ENCODE data around the gene CMPK1.

CMPK1 gene

DNA sequence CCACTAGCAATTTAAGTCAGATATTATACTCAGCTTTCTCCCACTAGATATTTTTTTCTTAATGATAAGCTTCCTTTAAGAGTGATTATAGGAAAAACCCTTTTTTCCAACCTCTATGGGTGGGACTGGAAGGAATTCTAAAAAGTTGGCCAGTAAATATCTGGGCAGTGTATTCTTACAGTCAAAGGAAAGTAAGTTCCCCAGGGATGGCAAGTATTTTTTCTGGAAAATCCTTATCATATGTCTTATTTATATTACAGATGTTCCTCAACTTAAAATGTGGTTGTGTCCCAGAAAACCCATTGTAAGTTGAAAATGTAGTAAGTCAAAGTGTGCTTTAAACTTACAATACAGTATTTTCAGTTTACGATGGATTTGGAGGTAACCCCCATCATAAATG is 29.2 kb downstream of the CMPK1 start:
- no peak overlapping the region for H3K9ac ChIP-seq (ENCODE audit: low read length)
- no peak overlapping the region for H3K4me2 ChIP-seq (ENCODE audit: low read length)
- H3K27me3 ChIP-seq (ENCODE audit: low read depth, low read length): no peaks in the 10 kb centered on the region
- TF ChIP-seq, protein P1, sequence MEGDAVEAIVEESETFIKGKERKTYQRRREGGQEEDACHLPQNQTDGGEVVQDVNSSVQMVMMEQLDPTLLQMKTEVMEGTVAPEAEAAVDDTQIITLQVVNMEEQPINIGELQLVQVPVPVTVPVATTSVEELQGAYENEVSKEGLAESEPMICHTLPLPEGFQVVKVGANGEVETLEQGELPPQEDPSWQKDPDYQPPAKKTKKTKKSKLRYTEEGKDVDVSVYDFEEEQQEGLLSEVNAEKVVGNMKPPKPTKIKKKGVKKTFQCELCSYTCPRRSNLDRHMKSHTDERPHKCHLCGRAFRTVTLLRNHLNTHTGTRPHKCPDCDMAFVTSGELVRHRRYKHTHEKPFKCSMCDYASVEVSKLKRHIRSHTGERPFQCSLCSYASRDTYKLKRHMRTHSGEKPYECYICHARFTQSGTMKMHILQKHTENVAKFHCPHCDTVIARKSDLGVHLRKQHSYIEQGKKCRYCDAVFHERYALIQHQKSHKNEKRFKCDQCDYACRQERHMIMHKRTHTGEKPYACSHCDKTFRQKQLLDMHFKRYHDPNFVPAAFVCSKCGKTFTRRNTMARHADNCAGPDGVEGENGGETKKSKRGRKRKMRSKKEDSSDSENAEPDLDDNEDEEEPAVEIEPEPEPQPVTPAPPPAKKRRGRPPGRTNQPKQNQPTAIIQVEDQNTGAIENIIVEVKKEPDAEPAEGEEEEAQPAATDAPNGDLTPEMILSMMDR (IDR thresholded peaks at IDR 0.05; ENCODE audit: low read depth, low read length): no peak
- TF ChIP-seq EZH2phosphoT487 (IDR thresholded peaks at IDR 0.05; ENCODE audit: low read depth): no peak
- no peak overlapping the region for H3K4me3 ChIP-seq (ENCODE audit: low read length)
- H4K20me1 ChIP-seq (ENCODE audit: insufficient read depth, low read length): no peaks in the 10 kb centered on the region
- H3K9me3 ChIP-seq (ENCODE audit: insufficient read depth, low read length): no peaks in the 10 kb centered on the region
- H3K4me1 ChIP-seq (ENCODE audit: low read length): no peaks in the 10 kb centered on the region
- peaks cover 21% of the 10 kb centered on the region for H3K79me2 ChIP-seq (ENCODE audit: low read length)
- H2AFZ ChIP-seq (ENCODE audit: low read depth, low read length): no peak overlapping the region
- H3K36me3 ChIP-seq (replicated peaks; ENCODE audit: low read depth, low read length): no peaks in the 10 kb centered on the region
- no peak overlapping the region for H3K27ac ChIP-seq (ENCODE audit: low read length)

DNA sequence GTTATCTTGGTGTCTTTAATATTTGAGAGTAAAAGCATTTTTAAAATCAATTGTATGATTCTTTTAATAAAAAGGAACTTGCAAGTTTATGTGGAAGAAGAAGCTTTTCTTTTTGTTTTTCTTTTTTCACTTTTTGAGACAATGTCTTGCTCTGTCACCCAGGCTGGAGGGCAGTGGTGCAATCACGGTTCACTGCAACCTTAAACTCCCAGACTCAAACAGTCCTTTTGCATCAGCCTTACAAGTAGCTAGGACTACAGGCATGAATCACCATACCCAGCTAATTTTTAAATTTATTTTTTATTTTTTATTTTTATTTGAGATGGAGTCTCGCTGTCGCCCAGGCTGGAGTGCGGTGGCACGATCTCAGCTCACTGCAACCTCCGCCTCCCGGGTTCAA is 34.1 kb downstream of the CMPK1 start:
- Histone ChIP-seq H3K9me3 (ENCODE audit: insufficient read depth, low read length) (no peaks in the 10 kb centered on the region), H3K27me3 (ENCODE audit: low read depth, low read length) (no peaks in the 10 kb centered on the region), H3K9ac (ENCODE audit: low read length) (no peak overlapping the region), H3K36me3 (replicated peaks; ENCODE audit: low read depth, low read length) (peaks cover 3% of the 10 kb centered on the region), H3K4me3 (ENCODE audit: low read length) (no peak overlapping the region), H3K4me2 (ENCODE audit: low read length) (no peak overlapping the region), H3K27ac (ENCODE audit: low read length) (no peak overlapping the region), H3K4me1 (ENCODE audit: low read length) (no peaks in the 10 kb centered on the region), H4K20me1 (ENCODE audit: insufficient read depth, low read length) (no peaks in the 10 kb centered on the region), H2AFZ (ENCODE audit: low read depth, low read length) (no peak overlapping the region), H3K79me2 (ENCODE audit: low read length) (0 out of 2 replicates have a peak, but pooled peaks cover 3% of the 10 kb centered on the region)
- TF ChIP-seq, protein P1 (IDR thresholded peaks at IDR 0.05; ENCODE audit: low read depth, low read length): no peak

DNA sequence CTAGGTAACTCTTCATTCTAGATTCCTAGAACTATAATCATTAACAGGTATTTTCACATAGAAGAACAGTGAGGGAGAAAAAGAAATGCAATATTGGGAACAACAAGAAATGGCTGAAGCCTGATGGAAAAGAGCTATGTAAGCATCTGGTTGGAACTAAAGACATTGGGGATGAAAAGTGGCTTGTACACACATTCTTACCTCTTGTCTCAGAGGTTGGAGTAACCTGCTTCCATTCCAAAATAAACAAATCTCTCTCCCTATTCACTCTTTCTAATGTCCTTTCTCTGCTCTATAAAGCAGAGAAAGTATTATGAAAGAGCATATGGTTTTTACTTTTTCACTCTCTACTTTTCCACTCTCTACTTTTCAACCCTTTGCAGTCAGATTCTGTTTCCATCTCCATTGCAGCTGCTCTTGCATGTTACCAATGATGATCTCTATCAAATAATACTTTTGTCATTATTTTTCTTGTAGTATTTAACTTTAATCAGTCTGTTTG is 37.5 kb downstream of the CMPK1 start:
- Histone ChIP-seq H4K20me1 (ENCODE audit: insufficient read depth, low read length) (no peaks in the 10 kb centered on the region), H3K27ac (ENCODE audit: low read length) (no peak overlapping the region), H3K36me3 (replicated peaks; ENCODE audit: low read depth, low read length) (peaks cover 3% of the 10 kb centered on the region), H3K79me2 (ENCODE audit: low read length) (no peaks in the 10 kb centered on the region), H3K4me3 (ENCODE audit: low read length) (no peak overlapping the region), H3K4me1 (ENCODE audit: low read length) (no peaks in the 10 kb centered on the region), H2AFZ (ENCODE audit: low read depth, low read length) (no peak overlapping the region), H3K4me2 (ENCODE audit: low read length) (no peak overlapping the region), H3K27me3 (ENCODE audit: low read depth, low read length) (no peaks in the 10 kb centered on the region), H3K9me3 (ENCODE audit: insufficient read depth, low read length) (no peaks in the 10 kb centered on the region), H3K9ac (ENCODE audit: low read length) (no peak overlapping the region)
- TF ChIP-seq, protein P1 (IDR thresholded peaks at IDR 0.05; ENCODE audit: low read depth, low read length): no peak
- TF ChIP-seq EZH2phosphoT487 (IDR thresholded peaks at IDR 0.05; ENCODE audit: low read depth): no peak

DNA sequence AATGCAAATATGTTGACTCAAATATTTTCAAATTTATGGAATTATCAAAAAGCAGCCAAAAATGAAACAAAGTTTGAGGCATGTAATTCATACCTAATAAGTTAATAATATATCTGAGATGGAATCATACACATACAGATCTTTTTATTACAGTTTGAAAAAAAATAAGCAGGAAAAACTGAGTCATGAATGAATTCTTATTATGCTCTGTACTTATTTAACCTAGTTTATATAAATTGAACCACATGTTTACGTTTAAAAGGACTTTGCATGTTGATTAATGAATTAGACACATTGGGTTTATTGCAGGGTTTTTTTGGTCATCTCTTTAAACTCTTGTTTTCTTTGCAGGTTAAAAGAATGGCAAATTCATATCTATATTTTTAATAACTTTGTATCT is 40.9 kb downstream of the CMPK1 start:
- Histone ChIP-seq H3K27ac (ENCODE audit: low read length) (no peak overlapping the region), H4K20me1 (ENCODE audit: insufficient read depth, low read length) (no peaks in the 10 kb centered on the region), H3K27me3 (ENCODE audit: low read depth, low read length) (no peaks in the 10 kb centered on the region), H3K79me2 (ENCODE audit: low read length) (no peaks in the 10 kb centered on the region), H2AFZ (ENCODE audit: low read depth, low read length) (no peak overlapping the region), H3K9ac (ENCODE audit: low read length) (no peak overlapping the region), H3K4me2 (ENCODE audit: low read length) (no peak overlapping the region), H3K36me3 (replicated peaks; ENCODE audit: low read depth, low read length) (no peaks in the 10 kb centered on the region), H3K4me3 (ENCODE audit: low read length) (no peak overlapping the region), H3K4me1 (ENCODE audit: low read length) (no peaks in the 10 kb centered on the region), H3K9me3 (ENCODE audit: insufficient read depth, low read length) (no peaks in the 10 kb centered on the region)
- TF ChIP-seq EZH2phosphoT487 (IDR thresholded peaks at IDR 0.05; ENCODE audit: low read depth): no peak
- TF ChIP-seq, protein P1 (IDR thresholded peaks at IDR 0.05; ENCODE audit: low read depth, low read length): no peak

All from OCI-LY3 (cell line).